Measurements from ENCODE around the gene NMUR1.

Gene NMUR1

DNA sequence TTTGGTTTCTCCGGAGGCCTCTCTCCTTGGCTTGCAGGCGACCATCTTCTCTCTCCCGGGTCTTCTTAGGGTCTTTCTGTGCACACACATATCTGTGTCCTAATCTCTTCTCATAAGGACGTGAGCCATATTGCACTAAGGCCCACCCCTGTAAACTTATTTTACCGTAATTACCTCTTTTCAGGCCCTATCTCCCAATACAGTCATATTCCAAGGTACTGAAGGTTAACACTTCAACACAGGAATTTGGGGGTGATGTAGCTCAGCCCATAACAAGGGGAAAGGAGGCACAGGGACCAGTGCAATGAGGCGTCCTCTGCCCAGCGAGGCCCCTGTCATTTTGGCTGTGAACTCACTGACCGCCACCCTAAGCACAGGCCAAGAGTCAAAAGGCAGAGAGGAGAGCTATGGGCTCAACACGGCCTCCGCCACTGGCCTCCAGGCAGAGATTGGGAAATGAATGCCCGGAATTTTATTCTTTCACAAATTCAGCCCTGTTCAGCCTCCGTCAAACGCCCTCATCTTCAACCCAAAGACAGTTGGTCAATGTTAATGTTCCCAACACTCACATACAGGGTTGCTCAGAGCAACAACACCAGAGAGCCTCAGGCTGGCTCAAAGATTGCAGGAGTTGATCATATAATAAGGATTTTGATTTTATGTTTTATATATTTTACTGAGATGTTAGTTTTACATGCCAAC, 15.9 kb upstream of the NMUR1 start:
- Histone ChIP-seq H3K27me3 (ENCODE audit: insufficient read depth, low read length) (peaks cover 14% of the 10 kb centered on the region; the same call in 1 of the 2 replicates), H3K9ac (ENCODE audit: low read length) (no peak overlapping the region), H3K4me3 (ENCODE audit: low read depth, low read length, poor library complexity, severe bottlenecking) (no peak overlapping the region), H2AFZ (ENCODE audit: low read length) (no peak overlapping the region), H3K4me1 (ENCODE audit: insufficient read depth, low read length, severe bottlenecking) (peaks cover 12% of the 10 kb centered on the region), H3K9me3 (ENCODE audit: low read length) (peaks cover 6% of the 10 kb centered on the region; the same call in 1 of the 2 replicates), H3K36me3 (ENCODE audit: insufficient read depth, low read length) (no peaks in the 10 kb centered on the region), H4K20me1 (ENCODE audit: insufficient read depth, low read length) (no peaks in the 10 kb centered on the region), H3F3A (ENCODE audit: insufficient read depth, low read length) (no peaks in the 10 kb centered on the region), H3K27ac (ENCODE audit: low read depth, low read length, poor library complexity, severe bottlenecking) (no peak overlapping the region), H3K79me2 (ENCODE audit: insufficient read depth, low read length) (no peaks in the 10 kb centered on the region), H3K9me2 (ENCODE audit: low read depth, low read length) (no peaks in the 10 kb centered on the region), H3K4me2 (ENCODE audit: low read length) (peak overlapping the region; percentile 21; the same call in 1 of the 2 replicates)
- no peak for TF ChIP-seq EZH2 (IDR thresholded peaks at IDR 0.05; ENCODE audit: borderline replicate concordance, low read length)
- TF ChIP-seq, protein P1, sequence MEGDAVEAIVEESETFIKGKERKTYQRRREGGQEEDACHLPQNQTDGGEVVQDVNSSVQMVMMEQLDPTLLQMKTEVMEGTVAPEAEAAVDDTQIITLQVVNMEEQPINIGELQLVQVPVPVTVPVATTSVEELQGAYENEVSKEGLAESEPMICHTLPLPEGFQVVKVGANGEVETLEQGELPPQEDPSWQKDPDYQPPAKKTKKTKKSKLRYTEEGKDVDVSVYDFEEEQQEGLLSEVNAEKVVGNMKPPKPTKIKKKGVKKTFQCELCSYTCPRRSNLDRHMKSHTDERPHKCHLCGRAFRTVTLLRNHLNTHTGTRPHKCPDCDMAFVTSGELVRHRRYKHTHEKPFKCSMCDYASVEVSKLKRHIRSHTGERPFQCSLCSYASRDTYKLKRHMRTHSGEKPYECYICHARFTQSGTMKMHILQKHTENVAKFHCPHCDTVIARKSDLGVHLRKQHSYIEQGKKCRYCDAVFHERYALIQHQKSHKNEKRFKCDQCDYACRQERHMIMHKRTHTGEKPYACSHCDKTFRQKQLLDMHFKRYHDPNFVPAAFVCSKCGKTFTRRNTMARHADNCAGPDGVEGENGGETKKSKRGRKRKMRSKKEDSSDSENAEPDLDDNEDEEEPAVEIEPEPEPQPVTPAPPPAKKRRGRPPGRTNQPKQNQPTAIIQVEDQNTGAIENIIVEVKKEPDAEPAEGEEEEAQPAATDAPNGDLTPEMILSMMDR (IDR thresholded peaks at IDR 0.05; ENCODE audit: low read length) = no peak

- Histone ChIP-seq H3K9me3 (ENCODE audit: low read length) (peaks cover 6% of the 10 kb centered on the region; the same call in 1 of the 2 replicates), H3K4me1 (ENCODE audit: insufficient read depth, low read length, severe bottlenecking) (peaks cover 12% of the 10 kb centered on the region), H3K9me2 (ENCODE audit: low read depth, low read length) (no peaks in the 10 kb centered on the region), H3K79me2 (ENCODE audit: insufficient read depth, low read length) (no peaks in the 10 kb centered on the region), H3K4me3 (ENCODE audit: low read depth, low read length, poor library complexity, severe bottlenecking) (no peak overlapping the region), H3K27me3 (ENCODE audit: insufficient read depth, low read length) (peaks cover 14% of the 10 kb centered on the region; the same call in 1 of the 2 replicates), H4K20me1 (ENCODE audit: insufficient read depth, low read length) (no peaks in the 10 kb centered on the region), H3K27ac (ENCODE audit: low read depth, low read length, poor library complexity, severe bottlenecking) (peak overlapping the region; percentile 46), H3K36me3 (ENCODE audit: insufficient read depth, low read length) (no peaks in the 10 kb centered on the region), H3F3A (ENCODE audit: insufficient read depth, low read length) (no peaks in the 10 kb centered on the region), H2AFZ (ENCODE audit: low read length) (no peak overlapping the region), H3K9ac (ENCODE audit: low read length) (no peak overlapping the region), H3K4me2 (ENCODE audit: low read length) (peak overlapping the region; percentile 21; the same call in 1 of the 2 replicates)
- TF ChIP-seq EZH2 (IDR thresholded peaks at IDR 0.05; ENCODE audit: borderline replicate concordance, low read length) = no peak
- TF ChIP-seq, protein P1 (IDR thresholded peaks at IDR 0.05; ENCODE audit: low read length) = no peak
Measured at GRCh38 chr2:231545105-231545902, 15.1 kb upstream of the NMUR1 start.

DNA sequence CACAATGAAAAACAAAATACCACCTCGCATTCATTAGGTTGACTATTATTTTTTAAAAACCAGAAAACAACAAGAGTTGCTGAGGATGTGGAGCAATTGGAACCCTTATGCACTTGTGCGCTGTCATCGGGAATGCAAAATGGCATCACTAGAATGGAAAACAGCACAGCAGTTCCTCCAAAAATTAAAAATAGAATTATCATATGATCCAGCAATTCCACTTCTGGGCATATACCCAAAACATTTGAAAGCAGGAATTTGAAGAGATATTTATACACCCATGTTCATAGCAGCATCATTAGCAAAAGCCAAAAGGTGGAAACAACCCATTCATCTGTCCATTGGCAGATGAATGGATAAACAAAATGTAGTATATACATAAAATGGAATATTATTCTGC, 11.9 kb upstream of the NMUR1 start:
- H3K4me1 ChIP-seq (ENCODE audit: insufficient read depth, low read length, severe bottlenecking) = peaks cover 12% of the 10 kb centered on the region
- H3K79me2 ChIP-seq (ENCODE audit: insufficient read depth, low read length) = no peaks in the 10 kb centered on the region
- TF ChIP-seq, protein P1 (IDR thresholded peaks at IDR 0.05; ENCODE audit: low read length) = no peak
- no peak for TF ChIP-seq EZH2 (IDR thresholded peaks at IDR 0.05; ENCODE audit: borderline replicate concordance, low read length)
- H3K4me3 ChIP-seq (ENCODE audit: low read depth, low read length, poor library complexity, severe bottlenecking) = no peak overlapping the region
- no peaks in the 10 kb centered on the region for H4K20me1 ChIP-seq (ENCODE audit: insufficient read depth, low read length)
- H3K27me3 ChIP-seq (ENCODE audit: insufficient read depth, low read length) = peaks cover 5% of the 10 kb centered on the region; the same call in 1 of the 2 replicates
- H3K4me2 ChIP-seq (ENCODE audit: low read length) = no peak overlapping the region
- peaks cover 6% of the 10 kb centered on the region; the same call in 1 of the 2 replicates for H3K9me3 ChIP-seq (ENCODE audit: low read length)
- no peaks in the 10 kb centered on the region for H3K9me2 ChIP-seq (ENCODE audit: low read depth, low read length)
- no peak overlapping the region for H3K9ac ChIP-seq (ENCODE audit: low read length)
- H2AFZ ChIP-seq (ENCODE audit: low read length) = no peak overlapping the region
- no peaks in the 10 kb centered on the region for H3K36me3 ChIP-seq (ENCODE audit: insufficient read depth, low read length)
- H3K27ac ChIP-seq (ENCODE audit: low read depth, low read length, poor library complexity, severe bottlenecking) = no peak overlapping the region
- no peaks in the 10 kb centered on the region for H3F3A ChIP-seq (ENCODE audit: insufficient read depth, low read length)

All from OCI-LY1 (cell line).